ENCODE results near the gene TRIP4. TPM values are rescaled to one million over a fixed set of nuclear protein-coding genes. Genes with fewer than 3 reads are reported as not detected.

The TRIP4 gene
- total and polyA plus RNA-seq, 9 of the 15 experiments (the other 6 are each of a cell fraction or from before 2014, with no cell fraction given): 7.6 to 23.3 (median 16.7) TPM

DNA sequence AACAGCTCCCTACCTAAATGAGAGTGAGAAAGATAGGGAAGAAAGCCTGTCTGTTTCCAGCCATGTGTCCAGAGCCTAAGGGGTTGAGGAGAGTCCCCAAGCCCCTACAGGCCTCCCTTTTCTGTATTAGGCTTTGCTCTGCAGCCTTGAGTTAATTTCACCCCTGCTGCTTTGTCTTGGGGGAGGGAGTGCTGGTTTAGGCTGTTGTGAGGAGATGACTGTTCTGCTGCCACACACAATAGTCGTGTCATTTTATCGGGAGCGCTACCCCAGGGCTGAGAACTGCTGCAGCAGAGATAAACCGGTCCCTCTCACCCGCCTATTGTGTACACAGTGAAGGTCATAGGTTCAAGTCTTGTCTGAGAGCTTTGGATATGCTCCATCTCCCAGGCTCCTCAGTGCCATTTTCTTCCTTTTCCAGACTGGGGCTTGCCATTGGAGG lies 74.1 kb downstream of the TRIP4 start (continued):
- TF ChIP-seq, protein P1, sequence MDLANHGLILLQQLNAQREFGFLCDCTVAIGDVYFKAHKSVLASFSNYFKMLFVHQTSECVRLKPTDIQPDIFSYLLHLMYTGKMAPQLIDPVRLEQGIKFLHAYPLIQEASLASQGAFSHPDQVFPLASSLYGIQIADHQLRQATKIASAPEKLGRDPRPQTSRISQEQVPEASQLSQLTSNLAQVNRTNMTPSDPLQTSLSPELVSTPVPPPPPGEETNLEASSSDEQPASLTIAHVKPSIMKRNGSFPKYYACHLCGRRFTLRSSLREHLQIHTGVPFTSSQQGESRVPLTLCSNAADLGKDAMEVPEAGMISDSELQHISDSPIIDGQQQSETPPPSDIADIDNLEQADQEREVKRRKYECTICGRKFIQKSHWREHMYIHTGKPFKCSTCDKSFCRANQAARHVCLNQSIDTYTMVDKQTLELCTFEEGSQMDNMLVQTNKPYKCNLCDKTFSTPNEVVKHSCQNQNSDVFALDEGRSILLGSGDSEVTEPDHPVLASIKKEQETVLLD (IDR thresholded peaks at IDR 0.05): peak; percentile 38; the same call in 1 of the 2 replicates
- TF ChIP-seq TCFL5 (CRISPR knock-in tag; conservative IDR thresholded peaks at IDR 0.05) (no peak), FOSL1 (tag; conservative IDR thresholded peaks at IDR 0.05) (peak; percentile 60), HMGN3 (IDR thresholded peaks at IDR 0.05; ENCODE audit: borderline replicate concordance, extremely low read depth, insufficient read length, low read depth, low read length) (no peak), CREB1 (IDR thresholded peaks at IDR 0.05) (peak; percentile 58; the same call in 1 of the 2 replicates), CREB1 (CRISPR knock-in tag; IDR thresholded peaks at IDR 0.05) (no peak), NRF1 (conservative IDR thresholded peaks at IDR 0.05 in 1 of 2, IDR thresholded peaks at IDR 0.05 in 1 of 2) (0 out of 4 replicates have a peak, but pooled peaks of 1 of the 2 experiments have one; percentile 21), RBM25 (IDR thresholded peaks at IDR 0.05; ENCODE audit: low read depth, low read length, severe bottlenecking) (no peak), EP400 (IDR thresholded peaks at IDR 0.05) (peak; percentile 57; the same call in 1 of the 2 replicates), EHMT2 (IDR thresholded peaks at IDR 0.05) (peak; percentile 79), MNT (conservative IDR thresholded peaks at IDR 0.05) (peak in 1 of 2 experiments; percentile 70; a peak in 2 of 4 replicates), MCM3 (IDR thresholded peaks at IDR 0.05) (no peak), SMARCE1 (IDR thresholded peaks at IDR 0.05) (peak; percentile 78), RFX5 (IDR thresholded peaks at IDR 0.05; ENCODE audit: low read depth, low read length) (no peak), ZNF134 (CRISPR knock-in tag; conservative IDR thresholded peaks at IDR 0.05) (no peak), ZNF143 (CRISPR knock-in tag; IDR thresholded peaks at IDR 0.05) (no peak), HMG20A (CRISPR knock-in tag; conservative IDR thresholded peaks at IDR 0.05) (no peak), ZNF449 (CRISPR knock-in tag; IDR thresholded peaks at IDR 0.05) (no peak), ASH1L (IDR thresholded peaks at IDR 0.05; ENCODE audit: borderline replicate concordance, low read depth, partially characterized antibody) (no peak), POLR2G (IDR thresholded peaks at IDR 0.05; ENCODE audit: low read depth, low read length) (no peak), SUPT5H (IDR thresholded peaks at IDR 0.05) (0 out of 2 replicates have a peak, but pooled peaks have one; percentile 39)
- TF ChIP-seq, protein P2, sequence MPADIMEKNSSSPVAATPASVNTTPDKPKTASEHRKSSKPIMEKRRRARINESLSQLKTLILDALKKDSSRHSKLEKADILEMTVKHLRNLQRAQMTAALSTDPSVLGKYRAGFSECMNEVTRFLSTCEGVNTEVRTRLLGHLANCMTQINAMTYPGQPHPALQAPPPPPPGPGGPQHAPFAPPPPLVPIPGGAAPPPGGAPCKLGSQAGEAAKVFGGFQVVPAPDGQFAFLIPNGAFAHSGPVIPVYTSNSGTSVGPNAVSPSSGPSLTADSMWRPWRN (IDR thresholded peaks at IDR 0.05; ENCODE audit: low read depth): peak; percentile 50; the same call in 1 of the 2 replicates
- TF ChIP-seq, protein P3, sequence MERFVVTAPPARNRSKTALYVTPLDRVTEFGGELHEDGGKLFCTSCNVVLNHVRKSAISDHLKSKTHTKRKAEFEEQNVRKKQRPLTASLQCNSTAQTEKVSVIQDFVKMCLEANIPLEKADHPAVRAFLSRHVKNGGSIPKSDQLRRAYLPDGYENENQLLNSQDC (CRISPR knock-in tag; IDR thresholded peaks at IDR 0.05): 0 out of 2 replicates have a peak, but pooled peaks have one; percentile 24
- TF ChIP-seq, protein P4, sequence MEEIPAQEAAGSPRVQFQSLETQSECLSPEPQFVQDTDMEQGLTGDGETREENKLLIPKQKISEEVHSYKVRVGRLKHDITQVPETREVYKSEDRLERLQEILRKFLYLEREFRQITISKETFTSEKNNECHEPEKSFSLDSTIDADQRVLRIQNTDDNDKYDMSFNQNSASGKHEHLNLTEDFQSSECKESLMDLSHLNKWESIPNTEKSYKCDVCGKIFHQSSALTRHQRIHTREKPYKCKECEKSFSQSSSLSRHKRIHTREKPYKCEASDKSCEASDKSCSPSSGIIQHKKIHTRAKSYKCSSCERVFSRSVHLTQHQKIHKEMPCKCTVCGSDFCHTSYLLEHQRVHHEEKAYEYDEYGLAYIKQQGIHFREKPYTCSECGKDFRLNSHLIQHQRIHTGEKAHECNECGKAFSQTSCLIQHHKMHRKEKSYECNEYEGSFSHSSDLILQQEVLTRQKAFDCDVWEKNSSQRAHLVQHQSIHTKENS (CRISPR knock-in tag; IDR thresholded peaks at IDR 0.05): no peak

Data from K562 (cell line).